ENCODE measurements around the gene TRH. TPM values are rescaled to one million over a fixed set of nuclear protein-coding genes. Genes with fewer than 3 reads are reported as not detected.

The TRH gene
- total RNA-seq, 4 donors from 2014 or later = 0.65 TPM; not detected in 3

- DNase-seq (ENCODE audit: low spot score) (no peak), ATAC-seq (ENCODE audit: low FRiP score) (no peak)
- TF ChIP-seq, protein P1, sequence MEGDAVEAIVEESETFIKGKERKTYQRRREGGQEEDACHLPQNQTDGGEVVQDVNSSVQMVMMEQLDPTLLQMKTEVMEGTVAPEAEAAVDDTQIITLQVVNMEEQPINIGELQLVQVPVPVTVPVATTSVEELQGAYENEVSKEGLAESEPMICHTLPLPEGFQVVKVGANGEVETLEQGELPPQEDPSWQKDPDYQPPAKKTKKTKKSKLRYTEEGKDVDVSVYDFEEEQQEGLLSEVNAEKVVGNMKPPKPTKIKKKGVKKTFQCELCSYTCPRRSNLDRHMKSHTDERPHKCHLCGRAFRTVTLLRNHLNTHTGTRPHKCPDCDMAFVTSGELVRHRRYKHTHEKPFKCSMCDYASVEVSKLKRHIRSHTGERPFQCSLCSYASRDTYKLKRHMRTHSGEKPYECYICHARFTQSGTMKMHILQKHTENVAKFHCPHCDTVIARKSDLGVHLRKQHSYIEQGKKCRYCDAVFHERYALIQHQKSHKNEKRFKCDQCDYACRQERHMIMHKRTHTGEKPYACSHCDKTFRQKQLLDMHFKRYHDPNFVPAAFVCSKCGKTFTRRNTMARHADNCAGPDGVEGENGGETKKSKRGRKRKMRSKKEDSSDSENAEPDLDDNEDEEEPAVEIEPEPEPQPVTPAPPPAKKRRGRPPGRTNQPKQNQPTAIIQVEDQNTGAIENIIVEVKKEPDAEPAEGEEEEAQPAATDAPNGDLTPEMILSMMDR (IDR thresholded peaks at IDR 0.05) = no peak
Observed at GRCh38 chr3:129972301-129972700, 2.2 kb upstream of the TRH start.

GRCh38 chr3:129973853-129974563 lies 512 bp upstream of the TRH start:
- ATAC-seq (ENCODE audit: low FRiP score) (no peak), DNase-seq (ENCODE audit: low spot score) (no peak)
- TF ChIP-seq, protein P1 (IDR thresholded peaks at IDR 0.05) = no peak

GRCh38 chr3:129974833-129975704 lies 549 bp downstream of the TRH start:
- TF ChIP-seq, protein P1 (IDR thresholded peaks at IDR 0.05) = no peak
- ATAC-seq (ENCODE audit: low FRiP score) = no peak
- no peak for DNase-seq (ENCODE audit: low spot score)

- ATAC-seq (ENCODE audit: low FRiP score) (no peak), DNase-seq (ENCODE audit: low spot score) (no peak)
- TF ChIP-seq, protein P1 (IDR thresholded peaks at IDR 0.05) = no peak
Observed at GRCh38 chr3:129975705-129976048, 1.2 kb downstream of the TRH start.

- TF ChIP-seq, protein P1 (IDR thresholded peaks at IDR 0.05) = no peak
- DNase-seq (ENCODE audit: low spot score) (no peak), ATAC-seq (ENCODE audit: low FRiP score) (no peak)
Observed at GRCh38 chr3:129976286-129976685, 1.8 kb downstream of the TRH start.

GRCh38 chr3:129978123-129978522 lies 3.6 kb downstream of the TRH start:
- ATAC-seq (ENCODE audit: low FRiP score) (no peak), DNase-seq (ENCODE audit: low spot score) (no peak)
- TF ChIP-seq, protein P1 (IDR thresholded peaks at IDR 0.05) = no peak

Data from omental fat pad (tissue), 4 donors.